Effector CD8-positive, alpha-beta T cell (primary cell): ENCODE results near the gene HOXC13.

Source experiments
- DNase-seq: peaks from one replicate; lab custom pipeline; 2025; lab: John Stamatoyannopoulos, UW

HOXC13 gene

DNA sequence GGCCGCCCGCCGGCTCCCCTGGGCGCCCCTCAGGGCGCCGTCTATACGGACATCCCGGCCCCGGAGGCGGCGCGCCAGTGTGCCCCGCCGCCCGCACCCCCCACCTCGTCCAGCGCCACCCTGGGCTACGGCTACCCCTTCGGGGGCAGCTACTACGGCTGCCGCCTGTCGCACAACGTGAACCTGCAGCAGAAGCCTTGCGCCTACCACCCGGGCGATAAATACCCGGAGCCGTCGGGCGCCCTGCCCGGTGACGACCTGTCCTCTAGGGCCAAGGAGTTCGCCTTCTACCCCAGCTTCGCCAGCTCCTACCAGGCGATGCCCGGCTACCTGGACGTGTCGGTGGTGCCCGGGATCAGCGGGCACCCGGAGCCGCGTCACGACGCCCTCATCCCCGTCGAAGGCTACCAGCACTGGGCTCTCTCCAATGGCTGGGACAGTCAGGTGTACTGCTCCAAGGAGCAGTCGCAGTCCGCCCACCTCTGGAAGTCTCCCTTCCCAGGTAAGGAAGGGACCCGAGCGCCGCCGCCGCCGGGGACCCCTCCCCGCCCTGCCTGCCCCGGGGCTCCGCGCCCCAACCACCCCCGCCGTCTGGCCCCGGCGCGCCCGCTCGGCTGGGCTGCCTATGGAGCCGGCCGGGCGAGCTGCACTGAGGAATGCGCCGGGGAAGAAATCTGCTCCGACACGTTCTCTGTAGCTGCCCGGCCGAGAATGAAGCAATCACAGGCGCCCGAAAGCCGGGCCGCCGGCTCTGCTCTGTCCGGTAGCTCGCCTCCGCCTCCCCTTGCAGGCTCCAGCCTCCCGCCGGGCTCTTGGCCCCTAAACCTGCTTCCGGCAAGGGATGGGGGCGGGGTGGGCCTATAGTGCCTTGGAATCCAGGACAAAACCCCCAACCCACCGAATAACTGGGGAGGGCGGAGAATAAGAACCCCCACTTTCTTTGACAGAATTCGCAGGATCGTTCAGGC lies 794 bp downstream of the HOXC13 start:
- DNase-seq = no peak

DNA sequence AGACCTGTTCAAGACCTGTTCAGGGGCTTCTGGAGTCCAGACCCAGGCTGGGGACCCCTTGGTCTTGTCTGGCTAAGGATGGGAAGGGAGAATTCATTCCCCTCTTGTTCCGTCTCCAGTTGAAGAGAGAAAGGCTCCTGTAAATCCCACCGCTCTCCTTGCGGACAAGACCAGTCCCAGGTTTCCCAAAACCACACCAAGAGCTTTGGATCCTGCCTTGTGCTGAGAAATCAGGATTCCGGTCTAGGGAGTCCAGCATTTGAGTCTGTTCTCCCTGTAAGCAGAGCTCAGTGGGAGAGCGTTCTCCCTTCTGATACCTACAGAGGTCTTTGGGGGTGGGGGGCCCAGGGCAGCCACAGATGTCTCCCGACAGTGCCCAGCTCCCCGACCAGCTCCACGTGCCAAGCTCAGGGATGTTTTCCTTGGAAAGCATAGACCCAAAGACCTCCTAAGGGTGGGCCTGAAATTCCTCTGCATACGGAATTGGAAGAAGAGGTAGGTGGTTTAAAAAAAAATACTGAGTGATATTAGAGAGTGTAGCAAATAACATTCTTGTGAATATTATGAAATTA lies 1.9 kb downstream of the HOXC13 start:
- DNase-seq = no peak

DNA sequence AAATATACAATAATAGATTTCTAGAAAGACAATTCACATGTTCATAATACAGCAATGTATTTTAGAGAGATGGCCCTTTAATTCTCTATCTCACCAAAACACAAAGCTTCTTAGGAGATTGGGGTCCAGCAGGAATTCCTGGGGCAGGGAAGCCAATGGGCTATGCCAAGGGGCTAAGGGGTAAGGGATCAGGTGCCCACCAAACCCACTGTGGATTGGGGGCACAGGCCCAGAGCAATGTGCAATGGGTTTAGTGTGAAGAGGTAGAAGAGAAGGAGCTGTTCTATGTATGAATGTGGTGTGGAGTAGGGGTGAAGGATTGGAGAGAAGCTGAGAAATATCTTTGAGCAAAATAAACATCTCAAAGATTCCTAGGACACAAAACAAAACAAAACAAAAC lies 2.6 kb downstream of the HOXC13 start:
- no peak for DNase-seq

DNA sequence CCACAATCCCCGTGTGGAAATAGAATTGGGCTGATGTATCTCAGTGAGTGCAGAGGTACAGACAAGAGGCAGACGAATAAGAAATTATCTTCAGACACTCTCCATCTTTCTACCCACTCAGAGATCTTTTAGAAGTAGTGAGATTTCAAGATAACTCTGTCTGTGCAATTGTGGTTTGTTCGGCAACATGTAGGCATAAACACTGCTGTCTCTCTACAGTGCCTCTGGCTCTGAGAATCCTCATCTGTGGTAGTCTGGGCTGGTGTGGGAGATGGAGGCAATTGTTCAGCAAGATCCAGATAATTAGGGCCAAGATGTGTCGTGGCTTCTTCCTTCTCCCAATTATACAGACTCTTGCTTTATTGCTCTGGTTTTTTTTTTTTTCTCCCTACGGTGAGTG lies 3.1 kb downstream of the HOXC13 start:
- no peak for DNase-seq

DNA sequence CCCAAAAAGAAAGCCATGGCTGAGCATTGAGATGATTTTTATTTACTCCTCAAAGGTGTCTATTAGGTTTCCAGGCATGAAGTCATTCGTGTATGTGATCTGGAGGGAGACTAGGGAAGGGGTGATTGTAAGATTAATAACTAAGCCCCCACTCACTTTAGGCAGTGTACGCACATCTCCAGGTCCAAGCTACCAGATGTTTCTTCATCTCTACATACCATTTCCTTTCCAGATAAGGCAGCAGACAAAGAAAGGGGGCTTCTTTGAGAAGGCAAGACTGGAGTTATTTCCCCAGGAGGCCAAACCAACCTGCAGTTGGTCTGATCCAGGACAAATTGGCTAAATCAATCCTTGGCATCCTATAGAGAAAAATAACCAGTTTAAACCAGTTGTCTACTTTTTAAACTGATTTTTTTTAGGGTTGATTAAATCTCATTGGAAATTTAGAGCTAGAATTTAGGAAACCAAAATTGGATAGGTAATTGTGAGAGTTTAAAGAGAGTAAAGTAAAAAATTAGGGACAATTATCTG lies 3.9 kb downstream of the HOXC13 start:
- DNase-seq = no peak

DNA sequence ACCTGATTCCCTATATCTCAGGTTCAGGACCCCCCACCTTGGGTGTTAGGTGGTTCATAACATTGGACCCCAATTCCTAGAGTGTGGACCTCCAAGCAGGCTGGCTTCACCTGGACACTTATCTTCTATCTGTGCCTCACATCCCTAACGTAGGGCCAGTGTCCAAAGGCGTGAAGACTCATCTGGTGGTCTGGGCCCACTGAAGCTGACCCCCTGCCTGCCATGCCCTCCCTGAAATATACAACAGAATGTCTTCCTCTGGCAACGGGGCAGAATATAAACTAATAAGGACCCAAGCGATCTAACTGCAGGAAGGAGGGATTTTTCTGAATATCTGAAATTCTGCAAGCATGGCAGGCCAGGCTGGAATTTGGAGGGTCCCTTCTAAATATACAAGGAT lies 5.6 kb downstream of the HOXC13 start:
- DNase-seq = no peak

DNA sequence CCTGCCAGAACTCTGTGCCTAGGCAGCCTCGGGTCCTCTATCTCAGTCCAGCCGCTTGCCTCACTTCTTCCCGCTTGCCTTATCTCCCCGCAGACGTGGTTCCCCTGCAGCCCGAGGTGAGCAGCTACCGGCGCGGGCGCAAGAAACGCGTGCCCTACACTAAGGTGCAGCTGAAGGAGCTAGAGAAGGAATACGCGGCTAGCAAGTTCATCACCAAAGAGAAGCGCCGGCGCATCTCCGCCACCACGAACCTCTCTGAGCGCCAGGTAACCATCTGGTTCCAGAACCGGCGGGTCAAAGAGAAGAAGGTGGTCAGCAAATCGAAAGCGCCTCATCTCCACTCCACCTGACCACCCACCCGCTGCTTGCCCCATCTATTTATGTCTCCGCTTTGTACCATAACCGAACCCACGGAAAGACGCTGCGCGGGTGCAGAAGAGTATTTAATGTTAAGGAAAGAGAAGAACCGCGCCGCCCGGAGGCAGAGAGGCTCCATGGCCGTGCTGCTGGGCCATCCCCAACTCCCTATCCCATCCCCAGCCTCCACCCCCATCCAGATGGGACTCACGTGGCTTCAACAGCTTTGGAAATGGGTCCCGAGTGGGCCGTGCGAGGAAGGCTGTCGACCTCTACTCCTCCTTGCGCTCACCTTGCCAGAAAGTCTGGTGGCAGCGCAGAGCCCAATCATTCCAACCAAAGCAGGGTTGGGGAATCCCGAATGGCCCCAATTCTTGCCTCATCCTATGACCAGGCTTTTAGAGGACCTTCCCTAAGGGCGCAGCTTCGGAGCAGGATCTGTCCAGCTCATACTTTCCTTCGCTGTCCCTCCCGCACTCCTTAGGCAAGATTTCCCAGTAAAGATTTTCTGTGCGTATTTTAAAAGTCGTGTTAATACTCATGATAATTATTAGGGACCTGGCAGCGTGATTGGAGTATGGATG lies 6.5 kb downstream of the HOXC13 start:
- no peak for DNase-seq

DNA sequence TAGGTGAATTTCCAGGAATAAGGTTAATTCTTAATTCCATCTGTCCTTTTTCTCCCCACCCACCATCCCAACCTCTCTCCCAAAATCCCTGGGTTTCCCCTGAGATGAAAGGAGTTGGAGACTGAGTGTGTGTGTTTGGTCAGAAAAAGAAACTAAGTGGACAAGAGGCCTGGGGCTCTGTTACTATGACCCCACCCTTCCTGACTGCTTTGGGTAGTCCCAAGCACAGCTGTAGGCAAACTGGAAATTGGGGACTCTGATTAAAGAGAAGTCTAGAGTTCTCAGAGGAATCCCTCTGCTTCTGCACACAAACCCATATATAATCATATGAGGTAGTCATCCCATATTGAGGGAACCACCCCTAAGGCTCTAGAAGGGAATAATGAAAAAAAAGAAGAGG lies 9.1 kb downstream of the HOXC13 start:
- DNase-seq = no peak

DNA sequence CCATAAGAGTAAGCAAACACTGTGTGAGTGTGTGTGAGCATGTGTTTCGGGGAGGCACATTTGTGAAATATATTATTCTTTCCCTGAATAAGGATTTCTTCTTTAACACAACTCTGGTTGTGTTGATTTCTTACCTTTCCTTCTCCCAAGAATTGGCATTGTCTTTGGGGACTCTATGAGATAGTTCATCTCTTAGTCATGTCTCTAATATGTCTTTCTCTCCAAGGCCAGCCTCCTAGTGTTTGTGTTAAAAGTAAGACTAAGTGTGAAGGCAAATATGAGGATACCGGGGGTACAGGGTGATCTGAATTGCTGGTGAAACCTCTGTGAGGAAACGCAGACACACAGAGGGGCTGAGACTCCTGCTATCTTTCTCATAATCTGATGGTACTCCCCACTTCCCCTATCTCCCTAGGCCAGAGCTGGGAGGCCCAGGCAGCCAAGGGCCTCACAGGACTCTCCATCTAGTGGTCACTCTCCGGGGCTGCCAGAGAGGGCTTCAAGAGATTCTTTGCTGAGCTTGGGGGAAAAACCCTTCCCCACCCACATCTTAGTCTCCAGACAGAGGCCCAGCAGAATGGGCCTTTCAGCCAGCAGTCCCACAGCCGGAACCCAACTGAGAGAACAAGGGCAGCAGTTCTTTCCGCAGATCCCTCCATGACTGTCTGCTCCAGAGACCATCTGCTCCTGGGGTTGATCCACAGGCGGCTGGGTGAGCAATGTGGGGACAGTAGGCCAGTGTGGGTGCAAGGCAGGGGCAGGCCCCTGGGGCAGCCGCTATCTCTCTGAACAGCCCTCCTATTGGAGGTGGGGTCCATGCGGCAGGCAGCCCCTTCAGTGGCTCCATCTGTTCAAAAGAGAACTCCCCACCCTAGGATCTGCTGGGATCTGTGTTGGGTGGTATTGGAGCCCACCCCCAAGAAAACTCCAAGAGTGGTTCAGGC lies 10.3 kb downstream of the HOXC13 start:
- no peak for DNase-seq

DNA sequence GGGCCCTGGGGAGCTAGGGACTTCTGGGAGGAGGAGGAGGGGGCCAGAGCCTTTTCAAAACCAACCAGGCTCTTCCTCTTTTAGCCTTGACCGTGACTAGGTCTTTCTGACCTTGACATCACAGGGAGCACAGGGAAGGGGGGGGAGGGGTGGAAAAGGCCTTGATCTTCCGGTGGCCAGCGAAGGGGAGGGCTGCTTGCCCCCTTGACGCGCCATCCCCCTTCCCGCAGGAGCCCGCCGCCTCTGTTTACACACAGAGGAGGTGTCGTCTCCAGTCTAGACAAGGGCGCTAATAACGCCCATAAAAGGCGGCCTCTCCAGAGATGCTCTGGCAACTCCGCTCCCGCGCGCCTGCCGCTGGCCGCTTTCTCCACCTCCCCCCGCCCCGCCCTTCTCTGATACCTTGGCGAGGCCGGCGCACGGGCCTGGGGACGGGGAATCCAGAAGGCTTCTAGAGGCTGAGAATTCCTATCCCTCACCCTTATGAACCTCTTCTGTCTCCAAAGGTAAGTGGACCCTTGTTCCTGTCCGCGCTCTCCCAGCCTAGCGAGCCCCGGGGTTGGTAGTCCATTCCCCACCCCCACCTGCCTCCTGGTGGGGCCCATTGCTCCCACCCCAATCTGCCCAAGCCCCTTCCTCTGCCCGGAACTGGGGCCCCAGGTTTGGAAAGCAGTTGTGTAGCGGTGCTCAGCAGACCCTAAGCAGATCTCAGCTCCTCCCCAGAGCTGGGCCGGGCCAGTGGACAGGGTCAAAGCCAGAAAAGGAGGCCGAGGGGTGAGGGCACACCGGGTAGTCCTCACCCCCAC lies 11.2 kb downstream of the HOXC13 start:
- DNase-seq = no peak

DNA sequence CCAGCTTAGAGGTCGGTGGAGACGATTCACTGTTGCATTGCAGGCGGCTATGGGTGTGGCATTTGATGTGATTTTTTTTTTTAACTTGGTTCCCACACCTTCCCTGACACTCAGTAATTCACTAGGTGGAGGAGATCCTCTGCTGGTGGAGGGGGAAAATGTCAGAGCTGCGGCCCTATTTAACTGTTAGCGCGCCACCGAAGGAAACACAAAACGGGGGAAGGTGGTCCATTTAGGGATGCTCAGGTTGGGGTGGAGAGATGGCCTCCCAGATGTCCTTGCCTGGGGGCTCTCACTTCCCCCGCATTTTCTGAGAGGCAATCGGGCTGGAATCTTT lies 11.8 kb downstream of the HOXC13 start:
- no peak for DNase-seq

DNA sequence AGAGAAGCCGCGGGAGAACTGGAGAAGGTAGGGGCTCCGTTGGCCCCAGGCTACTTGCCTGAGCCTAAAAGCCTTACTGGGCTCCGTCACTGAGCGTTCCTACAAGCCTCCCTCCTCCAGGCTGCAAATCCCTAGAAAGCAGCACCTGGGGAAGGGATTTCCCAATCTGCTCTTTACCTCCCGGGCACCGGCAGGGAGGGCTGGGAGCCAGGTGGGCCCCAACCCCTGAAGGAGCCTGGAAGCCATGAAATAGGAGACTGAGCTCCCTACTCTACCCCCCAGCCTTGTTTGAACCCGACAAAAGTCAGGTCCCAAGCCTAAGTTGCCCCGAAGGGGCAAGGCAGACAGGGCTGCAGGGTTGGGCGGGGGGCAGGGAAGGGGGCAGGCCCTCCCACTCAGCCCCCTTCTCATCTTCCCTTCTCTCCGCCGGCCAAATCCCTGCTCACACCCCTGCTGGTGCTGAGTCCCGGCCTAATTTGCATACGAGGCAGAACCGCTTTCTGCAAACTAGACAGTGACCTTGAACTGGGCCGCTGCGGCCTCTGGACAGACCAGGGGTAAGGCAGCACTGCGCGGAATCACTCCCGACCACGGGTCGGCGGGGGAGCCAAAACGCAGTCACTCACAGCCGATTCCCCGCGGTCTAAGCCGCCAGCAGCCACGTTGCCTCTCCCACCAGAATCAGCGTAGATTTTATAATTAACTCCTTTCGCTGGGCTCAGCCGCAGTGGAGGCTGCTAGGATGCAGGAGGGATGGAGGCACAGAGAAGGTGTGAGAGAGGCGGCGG lies 12.4 kb downstream of the HOXC13 start:
- DNase-seq = no peak

DNA sequence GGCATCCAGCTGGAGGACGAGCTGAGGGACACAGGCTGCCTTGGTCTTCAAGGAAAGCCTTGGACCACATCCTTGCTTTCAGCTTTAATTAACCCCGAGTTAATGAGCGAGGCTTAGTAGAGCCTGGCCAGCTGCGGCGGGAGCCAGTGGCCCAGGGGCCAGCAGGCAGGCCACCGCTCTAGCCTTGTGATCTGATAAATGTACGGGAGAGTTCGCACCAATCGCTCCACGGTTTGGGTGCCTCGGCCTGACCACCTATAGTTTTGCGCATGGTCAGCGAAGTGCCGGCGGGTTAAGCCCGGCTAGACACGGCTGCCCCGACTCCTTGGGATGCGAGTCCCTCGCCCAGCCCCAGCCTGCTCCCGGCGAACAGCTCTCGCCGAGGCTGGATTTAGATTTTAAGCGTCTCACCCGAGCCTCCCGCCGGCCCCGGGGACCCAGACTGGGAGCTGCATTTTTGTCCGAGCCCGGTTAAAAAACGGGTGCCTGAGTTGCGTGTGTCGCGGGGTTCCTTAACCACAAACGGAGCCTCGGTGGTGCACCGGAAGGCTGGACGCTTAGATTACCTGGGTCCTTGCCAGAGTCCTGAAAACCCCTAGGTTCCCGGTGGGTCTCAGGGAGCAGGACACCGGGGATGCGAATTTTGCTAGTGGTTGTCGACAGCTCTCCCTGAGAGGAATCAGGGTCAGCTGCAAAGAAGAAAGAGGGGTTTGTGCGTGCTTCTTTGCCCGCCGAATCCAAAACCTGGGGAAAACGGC lies 13.1 kb downstream of the HOXC13 start:
- DNase-seq = no peak

DNA sequence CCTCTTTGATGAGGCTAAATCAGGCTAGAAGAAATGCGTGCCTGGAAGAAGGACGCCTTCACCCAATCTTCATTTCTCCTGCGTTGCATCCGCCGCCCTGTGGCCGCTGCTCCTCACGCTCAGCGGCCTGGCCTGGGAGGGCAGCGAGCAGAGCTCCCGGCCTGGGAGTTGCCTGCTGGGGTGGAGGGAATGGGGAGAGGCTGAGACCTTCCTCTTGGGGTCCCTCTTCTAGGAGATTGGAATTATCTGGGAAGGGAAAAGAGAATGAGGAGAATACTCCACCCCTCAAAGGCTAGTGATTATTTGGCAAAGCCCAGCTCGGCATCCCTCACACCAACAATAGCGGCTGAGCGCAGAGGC lies 13.7 kb downstream of the HOXC13 start:
- DNase-seq = no peak

DNA sequence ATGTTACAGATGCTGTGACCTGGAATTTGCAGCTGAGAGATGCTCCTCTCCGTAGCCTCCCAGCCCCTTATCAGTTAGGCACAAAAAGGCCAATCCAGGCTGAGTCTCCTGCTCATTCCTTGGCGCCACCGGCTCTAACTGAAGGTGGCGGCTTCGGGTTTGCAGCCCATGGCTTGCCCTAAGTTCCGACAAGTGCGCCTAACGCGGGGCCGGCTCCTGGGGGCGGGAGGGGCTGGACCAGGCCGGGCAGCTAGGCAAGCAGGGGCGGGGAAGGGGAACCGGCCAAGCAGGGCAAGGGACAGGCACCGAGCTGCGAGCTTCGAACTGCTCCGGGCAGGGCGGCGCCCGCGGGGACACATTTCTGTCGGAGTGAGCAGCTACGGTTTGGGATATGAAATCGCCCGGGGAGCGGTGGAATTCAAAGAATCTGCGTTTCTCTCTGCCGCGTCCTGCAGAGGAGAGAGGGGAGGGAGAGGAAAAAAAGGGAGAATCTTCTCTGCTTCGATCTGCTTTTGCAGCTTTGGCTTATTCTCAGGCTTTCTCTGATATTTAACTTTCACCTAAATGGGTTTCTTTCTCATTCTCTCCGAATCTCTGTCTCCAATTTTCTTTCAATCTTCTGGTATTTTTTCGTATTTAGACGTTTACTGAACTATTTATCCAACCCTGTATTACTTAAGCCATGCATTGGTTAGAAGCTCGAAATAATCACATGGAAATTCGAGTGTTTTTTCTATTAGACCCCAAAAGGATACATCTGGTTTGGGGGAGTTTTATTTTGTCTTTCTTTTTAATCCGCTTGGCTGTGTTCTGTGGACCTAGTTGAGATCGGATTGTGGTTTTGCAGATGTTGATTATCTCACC lies 14.5 kb downstream of the HOXC13 start:
- DNase-seq = no peak

DNA sequence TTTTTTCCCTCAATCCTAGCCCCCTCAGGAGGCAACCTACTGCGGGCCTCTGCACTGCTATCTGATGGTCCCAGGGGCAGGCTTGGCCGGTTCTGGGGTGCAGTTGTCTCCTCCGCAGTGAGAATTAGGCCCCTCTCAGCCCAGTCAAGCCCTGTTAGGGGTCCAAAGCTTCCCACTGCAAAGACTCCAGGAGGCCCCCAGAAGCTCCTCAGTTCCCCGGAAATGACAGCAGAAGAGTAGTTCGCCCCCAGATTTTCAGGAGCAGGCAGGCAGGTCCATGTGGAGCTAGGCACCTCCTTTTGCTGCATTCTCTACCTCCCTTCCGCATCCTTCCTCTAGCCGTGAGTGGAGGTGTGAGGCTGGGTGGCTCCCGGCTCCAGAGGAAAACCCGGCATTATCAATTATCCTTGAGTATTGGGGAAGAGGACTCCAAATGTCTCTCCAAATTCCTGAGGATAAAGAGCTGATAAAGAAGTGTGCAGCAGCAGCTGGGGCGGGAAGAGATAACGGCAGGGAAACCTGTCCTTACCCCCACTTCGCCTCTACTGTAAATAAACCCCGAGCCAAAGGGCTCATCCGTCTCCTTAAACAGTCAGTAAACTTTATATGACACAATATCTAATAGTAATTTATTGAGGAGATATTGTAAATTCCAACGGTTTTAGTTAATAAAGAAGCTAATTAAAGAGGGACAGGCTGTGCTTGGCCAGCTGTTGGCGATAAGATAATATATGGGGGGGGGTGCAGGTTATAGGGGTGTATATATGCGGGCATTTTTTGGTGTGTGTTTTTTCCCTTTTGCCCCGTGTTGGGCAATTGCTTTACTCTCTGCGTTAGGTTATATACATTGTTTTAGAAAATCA lies 15.4 kb downstream of the HOXC13 start:
- DNase-seq = no peak

DNA sequence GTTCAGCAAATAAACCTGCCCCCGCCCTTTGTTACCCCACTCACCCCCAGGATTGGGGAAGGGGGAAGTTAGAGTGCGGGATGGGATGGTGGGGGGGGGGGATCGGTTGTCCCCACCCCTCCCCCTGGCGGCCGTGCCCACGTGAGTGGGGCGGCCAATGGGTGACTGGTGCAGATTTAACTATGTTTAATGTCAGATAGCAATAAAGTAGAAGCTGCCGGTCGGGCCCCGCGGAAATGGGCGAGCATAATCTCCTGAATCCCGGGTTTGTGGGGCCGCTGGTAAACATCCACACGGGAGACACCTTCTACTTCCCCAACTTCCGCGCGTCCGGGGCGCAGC lies 16.0 kb downstream of the HOXC13 start, which contains the start of gene HOXC12:
Gene HOXC12 (plus strand): TSS at position 210 of the 342 bp plus-strand sequence. CDS start 27 bp downstream, at position 237.
- no peak for DNase-seq
